GM12873 (cell line): ENCODE measurements around the gene MSH5.

Experiments
- CTCF ChIP-seq: IDR thresholded peaks from 2 replicates; pipeline ENCODE4 v1.5.1; 2012; ENCODE audit warnings: low read depth, mild to moderate bottlenecking, moderate library complexity, low read length, control low read depth; ENCODE audit not compliant: insufficient read depth; ENCODE audit errors: missing control alignments

The MSH5 gene

GRCh38 chr6:31733734-31734133 is 6.1 kb upstream of the MSH5 start:
- TF ChIP-seq CTCF = no peak

DNA sequence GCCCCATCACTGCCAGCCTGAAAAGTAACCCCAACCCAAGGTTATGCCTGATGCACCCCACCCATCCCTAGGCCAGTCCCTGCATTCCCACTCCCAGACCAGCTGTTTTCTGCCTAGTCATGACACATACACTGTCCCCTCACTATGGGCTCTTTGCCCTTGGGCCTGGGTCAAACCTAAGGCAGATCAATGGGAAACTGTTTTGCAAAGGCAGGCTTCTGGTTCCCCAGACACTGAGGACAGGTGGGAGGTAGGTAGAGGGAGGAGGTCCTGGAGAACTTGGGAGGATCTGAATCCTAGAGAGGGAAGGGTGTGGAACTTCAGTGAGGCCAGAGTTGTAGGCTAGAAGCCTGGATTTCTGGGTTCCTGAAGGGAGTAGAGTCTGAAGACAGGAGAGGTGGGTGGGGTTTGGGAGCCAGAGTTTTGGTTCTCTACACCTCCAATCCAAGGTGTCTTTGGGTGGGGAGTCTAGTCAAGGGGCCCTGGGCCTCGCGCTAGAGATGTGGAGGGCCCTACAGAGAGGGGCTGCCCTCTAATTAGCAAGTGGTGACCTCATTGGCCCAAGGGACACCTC is 5.5 kb upstream of the MSH5 start:
- no peak for TF ChIP-seq CTCF

- TF ChIP-seq CTCF = no peak
Observed at GRCh38 chr6:31734821-31735406, 4.9 kb upstream of the MSH5 start.

DNA sequence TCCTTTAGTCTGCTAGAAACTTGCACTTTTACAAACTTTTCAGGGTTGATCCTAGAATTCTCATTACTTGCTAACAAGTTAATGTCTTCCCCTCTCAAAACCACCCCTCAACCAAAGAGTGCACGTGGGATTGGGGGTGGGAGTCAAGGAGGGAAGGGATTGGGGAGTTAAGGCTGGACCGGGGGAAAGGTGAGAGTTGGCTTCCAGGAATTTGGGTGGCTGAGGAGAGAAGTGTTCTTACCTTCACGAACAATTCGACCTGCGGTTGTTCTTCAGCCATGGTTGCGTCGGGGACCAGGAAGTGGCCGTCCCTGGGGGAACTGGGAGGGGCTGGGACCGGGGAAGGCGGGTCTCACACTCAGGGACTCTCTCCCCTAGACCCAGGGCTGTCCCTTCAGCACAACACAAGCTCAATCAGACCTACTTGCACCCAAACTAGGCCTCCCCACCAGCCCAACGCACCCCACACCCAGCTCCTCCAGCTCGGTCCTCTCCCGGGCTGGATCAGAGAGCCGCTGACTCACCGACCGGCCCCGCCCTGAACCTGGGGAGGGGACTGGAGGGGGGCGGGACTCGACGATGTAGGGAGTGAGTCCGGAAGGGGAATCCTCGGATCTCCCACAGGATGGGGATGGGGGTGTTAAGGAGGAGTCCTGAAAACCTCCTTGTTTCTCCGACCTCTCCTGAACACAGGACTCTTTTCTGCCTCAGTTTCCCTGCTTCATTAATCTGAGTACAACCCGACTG is 3.6 kb upstream of the MSH5 start, which contains the start of gene CLIC1:
Gene CLIC1 (minus strand): TSS at position 510 of the 747 bp plus-strand sequence. CDS start 230 bp downstream, at position 280.
- TF ChIP-seq CTCF = no peak

- TF ChIP-seq CTCF = no peak
Observed at GRCh38 chr6:31736768-31737314, 3.0 kb upstream of the MSH5 start.

GRCh38 chr6:31737315-31737990 is 2.4 kb upstream of the MSH5 start:
- no peak for TF ChIP-seq CTCF
